Coronary artery (tissue), 2 donors: ENCODE measurements around the gene PFKFB4.

Experiments used
- DNase-seq: peaks from one replicate; pipeline ENCODE4 v3.0.0-alpha.2; 2017; ENCODE audit warnings: low spot score
- H3K27ac ChIP-seq, 2 donors: fragments of 200-600 bp; sonication (generic); one replicate each; pipeline ENCODE4 v1.5.1; 2016 to 2019
- H3K4me3 ChIP-seq: fragments of 200-600 bp; sonication (generic); 2 replicates; pipeline ENCODE4 v1.5.1; 2016; ENCODE audit warnings: mild to moderate bottlenecking, moderate library complexity
- TF ChIP-seq, protein P1 (sequence below): fragments of 200-600 bp; sonication (generic); IDR thresholded peaks from one replicate; pipeline ENCODE4 v1.5.1; 2019; ENCODE audit warnings: antibody characterized with exemption

Gene PFKFB4

DNA sequence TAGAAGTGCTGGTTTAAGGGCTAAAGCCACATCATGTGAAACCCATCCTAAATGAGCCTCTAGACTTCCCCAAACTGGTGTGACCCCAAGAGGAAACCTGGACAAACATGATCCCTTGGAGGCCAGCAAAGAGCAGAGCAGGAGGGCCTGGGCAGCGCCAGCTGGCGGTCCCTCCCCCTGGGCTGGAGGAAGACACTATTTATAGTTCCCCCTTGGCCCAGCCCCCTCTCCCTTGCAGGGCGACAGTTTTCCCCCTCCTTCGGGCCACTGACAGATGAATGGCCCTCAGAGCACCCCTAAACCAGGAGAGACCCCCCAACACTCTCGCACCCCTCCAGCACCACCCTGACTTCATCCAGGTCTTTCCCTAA is 4.0 kb upstream of the PFKFB4 start:
- DNase-seq: no peak
- Histone ChIP-seq H3K4me3 (peak overlapping the region; percentile 70), H3K27ac (peak overlapping the region; percentile 53 to 93)
- TF ChIP-seq, protein P1, sequence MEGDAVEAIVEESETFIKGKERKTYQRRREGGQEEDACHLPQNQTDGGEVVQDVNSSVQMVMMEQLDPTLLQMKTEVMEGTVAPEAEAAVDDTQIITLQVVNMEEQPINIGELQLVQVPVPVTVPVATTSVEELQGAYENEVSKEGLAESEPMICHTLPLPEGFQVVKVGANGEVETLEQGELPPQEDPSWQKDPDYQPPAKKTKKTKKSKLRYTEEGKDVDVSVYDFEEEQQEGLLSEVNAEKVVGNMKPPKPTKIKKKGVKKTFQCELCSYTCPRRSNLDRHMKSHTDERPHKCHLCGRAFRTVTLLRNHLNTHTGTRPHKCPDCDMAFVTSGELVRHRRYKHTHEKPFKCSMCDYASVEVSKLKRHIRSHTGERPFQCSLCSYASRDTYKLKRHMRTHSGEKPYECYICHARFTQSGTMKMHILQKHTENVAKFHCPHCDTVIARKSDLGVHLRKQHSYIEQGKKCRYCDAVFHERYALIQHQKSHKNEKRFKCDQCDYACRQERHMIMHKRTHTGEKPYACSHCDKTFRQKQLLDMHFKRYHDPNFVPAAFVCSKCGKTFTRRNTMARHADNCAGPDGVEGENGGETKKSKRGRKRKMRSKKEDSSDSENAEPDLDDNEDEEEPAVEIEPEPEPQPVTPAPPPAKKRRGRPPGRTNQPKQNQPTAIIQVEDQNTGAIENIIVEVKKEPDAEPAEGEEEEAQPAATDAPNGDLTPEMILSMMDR: no peak

DNA sequence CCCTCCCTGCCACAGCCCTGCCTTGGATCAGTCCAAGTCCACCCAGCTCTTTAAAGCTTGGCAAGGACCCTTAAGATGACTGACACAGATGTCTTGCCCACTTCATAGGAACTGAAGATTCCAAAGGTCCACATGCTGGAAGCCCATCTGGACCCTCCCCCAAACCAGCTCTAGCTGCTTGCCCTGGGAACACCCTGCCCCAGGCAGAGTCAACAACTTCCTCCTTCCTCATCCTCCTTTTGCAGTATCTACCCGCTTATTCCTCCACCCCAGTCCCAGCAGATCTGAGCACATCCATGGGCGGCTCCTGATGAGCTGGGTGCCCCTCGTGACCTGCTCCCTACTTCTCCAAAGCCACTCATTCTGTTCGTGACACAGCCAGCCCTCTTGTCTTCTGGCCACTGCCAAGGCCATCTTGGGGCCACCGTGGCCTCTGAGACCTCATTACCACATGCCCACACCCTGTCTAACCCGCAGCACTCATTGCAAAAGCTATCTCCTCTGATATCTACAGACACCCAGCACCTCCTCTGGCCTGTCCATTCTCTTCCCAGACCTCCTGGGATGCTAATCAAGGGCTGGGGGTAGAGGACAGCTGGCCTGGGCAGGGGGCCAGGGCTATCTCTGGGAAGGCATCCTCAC is 2.0 kb upstream of the PFKFB4 start:
- peak overlapping the region; percentile 29 to 93 for H3K27ac ChIP-seq
- DNase-seq: no peak
- TF ChIP-seq, protein P1: peak; percentile 8
- no peak overlapping the region for H3K4me3 ChIP-seq

DNA sequence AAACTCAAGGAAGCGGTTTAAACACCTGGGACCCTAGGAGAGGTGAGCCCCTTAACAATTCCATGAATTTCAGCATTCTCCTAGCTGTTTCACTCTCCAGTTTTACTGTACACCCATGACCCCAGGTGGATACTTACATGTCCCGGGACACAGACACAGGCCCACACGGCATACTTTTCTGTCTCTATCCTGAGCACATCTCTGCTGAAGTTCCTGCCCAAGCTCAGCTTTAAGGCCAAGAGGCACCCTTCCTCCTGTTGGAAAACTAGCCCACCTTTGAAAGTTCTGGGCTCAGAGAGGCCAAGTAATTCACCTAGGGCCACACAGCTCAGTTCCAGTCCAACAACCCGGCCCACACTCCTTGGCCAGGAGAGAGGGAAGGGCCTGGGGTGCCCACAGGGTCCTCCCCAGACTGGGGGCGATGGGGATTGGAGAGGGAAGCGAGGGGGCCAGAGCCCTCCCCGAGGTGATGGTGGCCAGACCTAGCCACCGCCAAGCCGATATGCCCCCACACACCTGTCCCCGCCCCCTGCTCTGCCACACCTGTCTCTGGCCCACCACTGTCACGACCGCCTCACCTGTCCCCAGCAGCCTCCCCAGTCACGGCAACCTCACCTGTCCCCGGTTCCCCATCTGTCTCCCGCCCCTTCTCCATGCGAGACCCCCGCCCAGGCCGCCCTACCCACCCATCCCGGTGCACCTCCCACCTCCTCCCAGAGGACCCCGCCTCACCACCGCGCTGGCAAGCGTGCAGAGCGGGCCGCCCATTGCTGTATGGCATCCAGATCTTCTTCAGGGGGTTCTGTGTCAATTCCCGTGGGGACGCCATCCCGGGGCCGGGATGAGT is 431 bp downstream of the PFKFB4 start:
- Histone ChIP-seq H3K4me3 (peak overlapping the region; percentile 89), H3K27ac (peak overlapping the region; percentile 69 to 91)
- DNase-seq: no peak
- TF ChIP-seq, protein P1: no peak

DNA sequence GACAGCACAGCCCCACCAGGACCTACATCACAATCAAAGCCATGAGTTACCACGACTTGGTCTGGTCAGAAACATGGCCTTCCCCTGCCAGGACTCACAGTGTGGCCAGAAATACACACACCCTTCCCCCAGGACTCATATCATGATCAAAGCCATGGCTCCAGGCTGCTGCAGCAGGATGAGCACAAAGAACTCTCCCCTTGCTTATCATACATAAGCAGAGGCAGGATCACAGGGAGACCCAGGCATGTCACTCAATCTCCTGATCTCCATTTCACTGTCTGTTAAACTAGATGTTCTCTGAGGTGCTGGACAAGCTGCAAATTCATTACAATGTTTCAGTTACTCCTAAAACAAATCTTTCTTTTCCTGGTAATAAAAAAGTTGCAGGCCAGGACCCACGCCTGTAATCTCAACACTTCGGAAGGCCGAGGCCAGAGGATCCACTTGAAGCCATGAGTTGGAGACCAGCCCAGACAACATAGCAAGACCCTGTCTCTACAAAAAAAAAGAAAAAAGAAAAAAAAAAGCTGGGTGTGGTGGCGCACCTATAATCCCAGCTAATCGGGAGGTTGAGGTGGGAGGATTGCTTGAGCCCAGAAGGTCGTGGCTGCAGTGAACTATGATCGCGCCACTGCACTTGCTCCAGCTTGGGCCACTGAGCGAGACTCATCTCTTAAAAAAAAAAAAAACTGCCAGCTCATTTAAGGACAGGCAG is 1.2 kb downstream of the PFKFB4 start:
- H3K27ac ChIP-seq: no peak overlapping the region
- H3K4me3 ChIP-seq: no peak overlapping the region
- no peak for DNase-seq
- TF ChIP-seq, protein P1: no peak

DNA sequence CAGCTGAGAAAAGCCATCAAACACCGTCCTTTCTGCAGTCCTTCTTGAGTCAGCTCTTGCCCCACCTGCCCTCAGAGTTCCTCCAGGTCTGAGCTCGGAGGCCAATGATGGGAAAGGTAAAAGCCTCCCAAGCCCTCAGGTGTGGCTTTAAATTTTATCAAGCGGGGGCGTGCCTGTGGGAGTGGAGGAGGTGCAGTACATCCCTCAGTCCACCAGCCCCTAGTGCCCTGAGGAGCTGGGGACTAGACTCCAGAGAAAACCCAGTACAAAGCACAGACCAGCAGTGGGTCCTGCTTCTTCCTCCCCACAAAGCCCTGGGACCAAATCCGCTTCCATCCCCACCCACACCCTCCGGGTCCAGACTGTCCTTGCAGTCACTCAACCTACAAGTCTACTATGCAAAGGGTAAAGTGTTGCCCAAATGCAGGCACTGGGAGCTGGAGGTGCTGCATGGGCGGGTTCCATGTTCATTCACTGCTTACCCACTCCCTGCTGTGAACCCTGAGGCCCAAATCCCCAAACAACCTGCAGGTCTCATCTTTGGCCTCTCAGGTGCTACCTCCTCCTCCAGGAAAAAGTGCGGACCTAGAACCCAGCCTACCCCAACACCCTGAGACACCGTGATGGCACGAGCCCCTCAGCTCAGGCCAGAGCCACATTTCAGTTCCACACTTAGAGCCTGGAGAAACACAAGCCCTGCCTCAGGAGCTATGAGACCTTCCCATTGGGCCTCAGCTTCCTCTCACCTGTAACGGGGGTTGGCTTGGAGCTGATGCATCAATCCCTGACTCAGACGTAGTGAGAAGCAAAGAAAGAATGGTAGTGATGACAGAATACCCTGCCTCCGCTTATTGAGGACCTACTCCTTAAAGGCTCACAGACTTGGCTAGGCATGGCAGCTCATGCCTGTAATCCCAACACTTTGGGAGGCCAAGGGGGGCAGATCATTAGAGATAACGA is 2.4 kb downstream of the PFKFB4 start:
- DNase-seq: no peak

DNA sequence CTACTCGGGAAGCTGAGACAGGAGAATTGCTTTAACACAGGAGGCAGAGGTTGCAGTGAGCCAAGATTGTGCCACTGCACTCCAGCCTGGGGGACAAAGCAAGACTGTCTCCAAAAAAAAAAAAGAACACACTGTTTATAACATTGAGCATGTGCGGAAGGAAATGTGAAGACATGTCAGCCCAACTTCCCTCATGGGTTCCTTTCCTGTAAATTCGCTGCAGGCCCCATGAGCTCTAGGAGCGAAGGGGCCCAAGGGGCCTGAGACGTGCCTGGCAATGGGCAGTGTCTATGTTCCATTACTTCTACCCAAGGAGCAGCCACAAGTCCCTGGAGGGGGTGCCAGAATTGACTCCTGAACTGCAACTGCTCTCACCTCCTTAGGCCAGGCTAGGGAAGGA is 3.2 kb downstream of the PFKFB4 start:
- TF ChIP-seq, protein P1: no peak
- no peak overlapping the region for H3K4me3 ChIP-seq
- H3K27ac ChIP-seq: no peak overlapping the region
- DNase-seq: no peak

More for the DNA sequence above, 2.4 kb downstream of the PFKFB4 start:
- Histone ChIP-seq H3K4me3 (no peak overlapping the region), H3K27ac (no peak overlapping the region)
- TF ChIP-seq, protein P1: no peak
